B cell (primary cell): Measurements from ENCODE around the gene SPINK2. TPM values are rescaled to one million over a fixed set of nuclear protein-coding genes. Genes with fewer than 3 reads are reported as not detected.

Experiments used
- ATAC-seq: fragments of 200-7000 bp; cut with Tn5 transposase; one replicate; pipeline ENCODE4 v1.10.0; 2021; ENCODE audit warnings: low read depth, mild to moderate bottlenecking, moderate number of reproducible peaks, moderate library complexity
- CTCF ChIA-PET: fragments of 350-600 bp; sonication (Branson Sonifier 250); formaldehyde crosslinking; loops from one replicate; lab custom pipeline; 2021; ENCODE audit warnings: antibody characterized with exemption, inconsistent platforms; lab: Charles Lee
- POLR2A ChIA-PET: fragments of 350-600 bp; sonication (Branson Sonifier 250); formaldehyde crosslinking; loops from one replicate; lab custom pipeline; 2021; ENCODE audit warnings: antibody characterized with exemption; lab: Charles Lee
- DNase-seq: peaks from one replicate; pipeline ENCODE4 v3.0.0; 2013
- H2AFZ ChIP-seq: 2 replicates; pipeline ENCODE4 v1.6.1; 2012; ENCODE audit warnings: mild to moderate bottlenecking, low read depth, low read length; ENCODE audit not compliant: insufficient read depth, poor library complexity, severe bottlenecking
- H3K27ac ChIP-seq, 2 donors: 1 replicate in 1 of 2; 2 replicates in 1 of 2; pipeline ENCODE4 v1.5.1; 2012 to 2013; ENCODE audit warnings: low read length in 2 of 2, mild to moderate bottlenecking in 2 of 2, moderate library complexity in 1 of 2
- H3K27me3 ChIP-seq, 4 experiments: fragments of 200-600 bp in 1 of 4; sonication (generic) in 1 of 4; replicated peaks in 1 of 4; 1 replicate in 2 of 4; 2 replicates in 2 of 4; pipeline versions ENCODE4 v1.6.1 to v1.7.0; 2013 to 2016; ENCODE audit warnings: low read length in 3 of 4, mild to moderate bottlenecking in 2 of 4, mixed read lengths in 1 of 4, moderate library complexity in 1 of 4; ENCODE audit not compliant: insufficient read depth in 4 of 4, control insufficient read depth in 3 of 4; ENCODE audit errors: control extremely low read depth in 1 of 4
- H3K36me3 ChIP-seq, 2 experiments: replicated peaks in 1 of 2; 1 replicate in 1 of 2; 2 replicates in 1 of 2; pipeline versions ENCODE4 v1.6.1 to v1.7.1; 2013; ENCODE audit warnings: low read length in 1 of 2; ENCODE audit not compliant: insufficient read depth in 2 of 2, control insufficient read depth in 1 of 2; ENCODE audit errors: control extremely low read depth in 1 of 2, extremely low read depth in 1 of 2
- H3K4me1 ChIP-seq, 2 donors: fragments of 200-600 bp in 1 of 2; sonication (generic) in 1 of 2; 1 replicate in 1 of 2; 2 replicates in 1 of 2; pipeline versions ENCODE4 v1.5.1 to v1.6.1; 2013 to 2017; ENCODE audit warnings: low read length in 2 of 2; ENCODE audit not compliant: control insufficient read depth in 2 of 2, insufficient read depth in 2 of 2
- H3K4me2 ChIP-seq: replicated peaks from 2 replicates; pipeline ENCODE3; 2012; ENCODE audit warnings: mild to moderate bottlenecking, low read depth, low read length; ENCODE audit not compliant: poor library complexity, severe bottlenecking
- H3K4me3 ChIP-seq, 5 experiments: fragments of 200-600 bp in 1 of 5; sonication (generic) in 1 of 5; 1 replicate in 3 of 5; 2 replicates in 2 of 5; pipeline versions ENCODE4 v1.5.1 to v1.7.0; 2011 to 2016; ENCODE audit warnings: low read length in 4 of 5, mild to moderate bottlenecking in 4 of 5, low read depth in 2 of 5, control low read depth in 1 of 5, moderate library complexity in 1 of 5; ENCODE audit not compliant: insufficient read depth in 1 of 5; ENCODE audit errors: control extremely low read depth in 1 of 5, extremely low read depth in 1 of 5
- H3K79me2 ChIP-seq: fragments of 200-600 bp; sonication (generic); one replicate; pipeline ENCODE4 v1.6.0; 2016; ENCODE audit warnings: low read length; ENCODE audit not compliant: control insufficient read depth, insufficient read depth
- H3K9ac ChIP-seq: fragments of 200-600 bp; sonication (generic); 2 replicates; pipeline ENCODE4 v1.6.1; 2017; ENCODE audit warnings: mild to moderate bottlenecking, low read length, moderate library complexity
- H3K9me3 ChIP-seq, 3 donors: one replicate each; pipeline versions ENCODE4 v1.6.1 to v1.7.1; 2013; ENCODE audit warnings: low read length in 2 of 3; ENCODE audit not compliant: control insufficient read depth in 2 of 3, insufficient read depth in 1 of 3; ENCODE audit errors: control extremely low read depth in 1 of 3
- H4K20me1 ChIP-seq: 2 replicates; pipeline ENCODE4 v1.6.0; 2012; ENCODE audit warnings: mild to moderate bottlenecking, low read length; ENCODE audit not compliant: insufficient read depth, control insufficient read depth, poor library complexity, severe bottlenecking
- H3K27ac Mint-ChIP-seq: one replicate; pipeline ENCODE4 v1.8.0; 2021; ENCODE audit warnings: mixed read lengths
- H3K27me3 Mint-ChIP-seq: one replicate; pipeline ENCODE4 v1.8.0; 2021; ENCODE audit warnings: mixed read lengths
- H3K4me1 Mint-ChIP-seq: one replicate; pipeline ENCODE4 v1.8.0; 2021; ENCODE audit warnings: mixed read lengths
- H3K4me3 Mint-ChIP-seq: one replicate; pipeline ENCODE4 v1.8.0; 2021; ENCODE audit warnings: mixed read lengths
- H3K9me3 Mint-ChIP-seq: one replicate; pipeline ENCODE4 v1.8.0; 2022; ENCODE audit warnings: mixed read lengths; ENCODE audit not compliant: insufficient read depth
- EZH2 ChIP-seq: IDR thresholded peaks from 2 replicates; pipeline ENCODE4 v1.6.1; 2012; ENCODE audit warnings: borderline replicate concordance, low read depth, mild to moderate bottlenecking, moderate library complexity, low read length; ENCODE audit not compliant: insufficient read depth, poor library complexity, severe bottlenecking
- WGBS: methylation state at CpG from one replicate; pipeline ENCODE4 v1.1.5; 2013; ENCODE audit warnings: missing lambda C conversion rate; ENCODE audit not compliant: insufficient coverage; 5-methylcytosine and 5-hydroxymethylcytosine counted together
- intact Hi-C: fragments of 100-400 bp; cut with micrococcal nuclease; formaldehyde crosslinking; loops from one replicate; pipeline ENCODE4 v1.10.0; 2022
- polyA plus RNA-seq: library from polyadenylated mRNA; depleted of rRNA; stranded (reverse); fragments of >200 nt; gene quantifications from 2 replicates; pipeline ENCODE4 v1.2.3, GENCODE V29; 2012
- total RNA-seq, 2 donors: library from RNA; stranded (reverse); fragments of 120-200 nt in 1 of 2; gene quantifications; 1 replicate in 1 of 2; 2 replicates in 1 of 2; pipeline versions ENCODE4 v1.2.3 to v1.2.4, GENCODE V29; 2013 to 2022
- TF ChIP-seq, protein P1 (sequence below): fragments of 200-600 bp; IDR thresholded peaks from one replicate; pipeline ENCODE4 v1.8.0; 2022; ENCODE audit warnings: antibody characterized with exemption, mild to moderate bottlenecking

The SPINK2 gene
- total and polyA plus RNA-seq, 2 donors (not counting 1 experiment from before 2014, with no cell fraction given) = 0.94 to 4.9 TPM

DNA sequence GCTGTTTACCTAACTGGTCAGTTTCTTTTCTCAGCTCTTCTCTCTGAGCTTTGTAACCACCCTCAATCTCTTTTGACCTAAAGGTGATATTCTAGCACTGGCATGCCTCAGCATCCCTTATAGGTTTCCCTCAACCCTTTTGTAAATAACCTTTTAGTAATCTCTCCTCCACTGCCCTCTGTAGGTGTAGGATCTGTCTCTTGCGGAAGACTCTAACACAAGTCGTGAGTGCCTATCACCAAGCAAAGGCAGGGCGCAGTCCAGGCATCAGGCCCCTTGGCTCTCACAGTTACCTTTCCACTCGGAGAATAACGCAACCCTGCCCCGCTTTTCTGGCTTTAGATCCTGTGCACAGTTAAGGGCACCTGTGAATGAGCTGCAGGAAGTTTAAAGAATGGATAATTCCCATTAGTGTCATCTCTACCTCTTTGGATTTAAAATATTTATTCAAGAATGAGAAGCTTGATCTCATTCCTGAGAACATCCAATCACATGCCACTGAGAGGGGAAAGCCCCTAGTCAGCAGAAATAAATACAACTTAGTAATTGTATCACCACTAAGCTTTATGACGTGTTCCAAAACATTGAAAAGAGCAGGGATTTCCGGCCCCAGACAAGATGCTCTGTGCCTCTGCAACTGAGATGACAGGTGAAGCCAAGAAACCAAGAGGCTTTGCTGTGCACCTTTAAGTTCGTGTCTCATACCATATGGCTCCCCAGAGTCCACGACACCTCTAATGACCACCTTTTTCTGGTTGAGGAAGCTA, 58.8 kb downstream of the SPINK2 start:
- CTCF ChIA-PET = interaction anchor here (0.6 to 2.3 kb wide), 3 partner anchors 27 to 187 kb away, joined by 3 to 7 read pairs (median 4); no protein-coding TSS in a partner anchor
- H3K27me3 Mint-ChIP-seq = no peaks in the 10 kb centered on the region
- no peaks in the 10 kb centered on the region for H3K79me2 ChIP-seq
- no peak for TF ChIP-seq EZH2
- TF ChIP-seq, protein P1, sequence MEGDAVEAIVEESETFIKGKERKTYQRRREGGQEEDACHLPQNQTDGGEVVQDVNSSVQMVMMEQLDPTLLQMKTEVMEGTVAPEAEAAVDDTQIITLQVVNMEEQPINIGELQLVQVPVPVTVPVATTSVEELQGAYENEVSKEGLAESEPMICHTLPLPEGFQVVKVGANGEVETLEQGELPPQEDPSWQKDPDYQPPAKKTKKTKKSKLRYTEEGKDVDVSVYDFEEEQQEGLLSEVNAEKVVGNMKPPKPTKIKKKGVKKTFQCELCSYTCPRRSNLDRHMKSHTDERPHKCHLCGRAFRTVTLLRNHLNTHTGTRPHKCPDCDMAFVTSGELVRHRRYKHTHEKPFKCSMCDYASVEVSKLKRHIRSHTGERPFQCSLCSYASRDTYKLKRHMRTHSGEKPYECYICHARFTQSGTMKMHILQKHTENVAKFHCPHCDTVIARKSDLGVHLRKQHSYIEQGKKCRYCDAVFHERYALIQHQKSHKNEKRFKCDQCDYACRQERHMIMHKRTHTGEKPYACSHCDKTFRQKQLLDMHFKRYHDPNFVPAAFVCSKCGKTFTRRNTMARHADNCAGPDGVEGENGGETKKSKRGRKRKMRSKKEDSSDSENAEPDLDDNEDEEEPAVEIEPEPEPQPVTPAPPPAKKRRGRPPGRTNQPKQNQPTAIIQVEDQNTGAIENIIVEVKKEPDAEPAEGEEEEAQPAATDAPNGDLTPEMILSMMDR = no peak
- no peaks in the 10 kb centered on the region for H3K27me3 ChIP-seq
- POLR2A ChIA-PET = no interaction called here
- H3K27ac Mint-ChIP-seq = no peak overlapping the region
- peak; percentile 38 for ATAC-seq
- H3K4me3 ChIP-seq = no peak overlapping the region
- H3K36me3 ChIP-seq = no peaks in the 10 kb centered on the region
- H3K4me3 Mint-ChIP-seq = no peak overlapping the region
- H2AFZ ChIP-seq = no peak overlapping the region
- WGBS = 84% methylated on average over 8 of the region's 10 CpGs
- H3K4me2 ChIP-seq = no peak overlapping the region
- peaks cover 58% of the 10 kb centered on the region for H3K4me1 Mint-ChIP-seq
- intact Hi-C loops = loop anchor here (2.0 kb wide), 1 partner anchor 106 kb away; no protein-coding TSS in a partner anchor
- H3K27ac ChIP-seq = no peak overlapping the region
- no peaks in the 10 kb centered on the region for H3K9me3 ChIP-seq
- DNase-seq = peak; percentile 17
- H3K4me1 ChIP-seq = peaks cover 33 to 50% of the 10 kb centered on the region in 2 donors
- no peaks in the 10 kb centered on the region for H4K20me1 ChIP-seq
- H3K9me3 Mint-ChIP-seq = no peaks in the 10 kb centered on the region
- no peak overlapping the region for H3K9ac ChIP-seq

DNA sequence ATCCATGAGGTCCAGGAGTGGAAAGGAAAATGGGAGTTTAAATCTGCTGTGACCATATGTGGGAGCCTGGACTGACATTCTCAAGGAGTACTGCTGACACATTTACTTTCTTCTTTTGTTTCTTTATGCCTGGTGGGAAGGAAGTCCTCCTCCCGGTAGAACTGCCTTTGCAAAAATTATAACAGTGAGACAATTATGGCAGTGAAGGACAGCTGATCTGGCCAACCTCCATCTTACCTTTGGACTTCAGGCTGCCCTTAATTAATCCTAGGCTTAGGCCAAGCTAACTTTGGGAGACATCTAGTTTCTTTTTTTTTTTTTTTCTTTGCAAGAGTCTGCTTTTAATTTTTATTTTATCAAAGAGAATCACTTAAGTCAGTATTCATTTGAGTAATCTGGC, 61.3 kb downstream of the SPINK2 start:
- intact Hi-C loops = no loop called here
- WGBS = no CpG with 5 or more reads among the region's 1 CpG
- no peaks in the 10 kb centered on the region for H3K9me3 Mint-ChIP-seq
- Histone ChIP-seq H3K4me2 (no peak overlapping the region), H3K9ac (no peak overlapping the region), H3K4me3 (no peak overlapping the region), H3K79me2 (no peaks in the 10 kb centered on the region), H3K9me3 (no peaks in the 10 kb centered on the region), H3K27ac (no peak overlapping the region), H3K36me3 (no peaks in the 10 kb centered on the region), H2AFZ (no peak overlapping the region), H3K4me1 (peaks cover 48 to 69% of the 10 kb centered on the region in 2 donors), H4K20me1 (no peaks in the 10 kb centered on the region), H3K27me3 (no peaks in the 10 kb centered on the region)
- ChIA-PET CTCF (interaction anchor here (0.6 to 0.7 kb wide), 2 partner anchors 43 to 303 kb away, joined by 3 read pairs; no protein-coding TSS in a partner anchor), POLR2A (no interaction called here)
- H3K27me3 Mint-ChIP-seq = no peaks in the 10 kb centered on the region
- TF ChIP-seq EZH2 = no peak
- TF ChIP-seq, protein P1 = no peak
- peak overlapping the region; percentile 1 for H3K27ac Mint-ChIP-seq
- H3K4me1 Mint-ChIP-seq = peaks cover 76% of the 10 kb centered on the region
- DNase-seq (no peak), ATAC-seq (no peak)
- H3K4me3 Mint-ChIP-seq = no peak overlapping the region
